ENCODE data around the gene PURB. TPM values are rescaled to one million over a fixed set of nuclear protein-coding genes. Genes with fewer than 3 reads are reported as not detected.

The PURB gene
- total RNA-seq, 1 donor: 29.8 TPM

DNA sequence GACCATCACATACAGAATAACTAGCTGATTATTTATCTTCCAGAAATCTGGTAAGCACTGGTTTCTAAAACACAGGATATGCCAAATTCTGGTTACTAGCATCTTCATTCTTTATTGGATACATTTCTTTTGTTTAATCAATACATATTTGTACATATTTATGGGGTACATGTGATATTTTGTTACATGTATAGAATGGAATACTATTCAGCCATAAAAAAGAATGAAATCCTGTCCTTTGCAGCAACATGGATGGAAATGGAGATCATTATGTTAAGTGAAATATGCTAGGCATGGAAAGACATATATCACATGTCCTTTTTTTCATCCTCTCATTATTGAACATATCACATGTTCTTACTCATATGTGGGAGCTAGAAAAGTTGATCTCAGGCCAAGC lies 32.7 kb upstream of the PURB start:
- no peak for DNase-seq (ENCODE audit: low read depth)
- no peak overlapping the region for H3K4me3 ChIP-seq (ENCODE audit: low read depth, low read length)
- TF ChIP-seq, protein P1, sequence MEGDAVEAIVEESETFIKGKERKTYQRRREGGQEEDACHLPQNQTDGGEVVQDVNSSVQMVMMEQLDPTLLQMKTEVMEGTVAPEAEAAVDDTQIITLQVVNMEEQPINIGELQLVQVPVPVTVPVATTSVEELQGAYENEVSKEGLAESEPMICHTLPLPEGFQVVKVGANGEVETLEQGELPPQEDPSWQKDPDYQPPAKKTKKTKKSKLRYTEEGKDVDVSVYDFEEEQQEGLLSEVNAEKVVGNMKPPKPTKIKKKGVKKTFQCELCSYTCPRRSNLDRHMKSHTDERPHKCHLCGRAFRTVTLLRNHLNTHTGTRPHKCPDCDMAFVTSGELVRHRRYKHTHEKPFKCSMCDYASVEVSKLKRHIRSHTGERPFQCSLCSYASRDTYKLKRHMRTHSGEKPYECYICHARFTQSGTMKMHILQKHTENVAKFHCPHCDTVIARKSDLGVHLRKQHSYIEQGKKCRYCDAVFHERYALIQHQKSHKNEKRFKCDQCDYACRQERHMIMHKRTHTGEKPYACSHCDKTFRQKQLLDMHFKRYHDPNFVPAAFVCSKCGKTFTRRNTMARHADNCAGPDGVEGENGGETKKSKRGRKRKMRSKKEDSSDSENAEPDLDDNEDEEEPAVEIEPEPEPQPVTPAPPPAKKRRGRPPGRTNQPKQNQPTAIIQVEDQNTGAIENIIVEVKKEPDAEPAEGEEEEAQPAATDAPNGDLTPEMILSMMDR (IDR thresholded peaks at IDR 0.05; ENCODE audit: insufficient read depth, low read depth, low read length): no peak

DNA sequence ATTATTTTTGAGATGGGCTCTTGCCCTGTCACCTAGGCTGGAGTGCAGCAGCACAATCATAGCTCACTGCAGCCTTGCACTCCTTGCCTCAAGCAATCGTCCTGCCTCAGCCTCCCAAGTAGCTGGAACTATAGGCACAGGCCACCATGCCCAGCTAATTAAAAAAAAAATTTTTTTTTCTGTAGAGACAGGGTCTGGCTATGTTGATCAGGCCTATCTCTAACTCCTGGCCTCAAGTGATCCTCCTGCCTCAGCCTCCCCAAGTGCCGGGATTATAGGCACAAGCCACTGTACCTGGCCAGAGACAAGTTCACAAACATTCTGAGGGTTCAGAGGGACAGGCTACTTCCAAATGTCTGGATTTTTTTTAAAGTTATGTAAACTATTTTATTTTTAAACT lies 32.1 kb upstream of the PURB start:
- H3K4me3 ChIP-seq (ENCODE audit: low read depth, low read length): no peak overlapping the region
- TF ChIP-seq, protein P1 (IDR thresholded peaks at IDR 0.05; ENCODE audit: insufficient read depth, low read depth, low read length): no peak
- DNase-seq (ENCODE audit: low read depth): no peak

DNA sequence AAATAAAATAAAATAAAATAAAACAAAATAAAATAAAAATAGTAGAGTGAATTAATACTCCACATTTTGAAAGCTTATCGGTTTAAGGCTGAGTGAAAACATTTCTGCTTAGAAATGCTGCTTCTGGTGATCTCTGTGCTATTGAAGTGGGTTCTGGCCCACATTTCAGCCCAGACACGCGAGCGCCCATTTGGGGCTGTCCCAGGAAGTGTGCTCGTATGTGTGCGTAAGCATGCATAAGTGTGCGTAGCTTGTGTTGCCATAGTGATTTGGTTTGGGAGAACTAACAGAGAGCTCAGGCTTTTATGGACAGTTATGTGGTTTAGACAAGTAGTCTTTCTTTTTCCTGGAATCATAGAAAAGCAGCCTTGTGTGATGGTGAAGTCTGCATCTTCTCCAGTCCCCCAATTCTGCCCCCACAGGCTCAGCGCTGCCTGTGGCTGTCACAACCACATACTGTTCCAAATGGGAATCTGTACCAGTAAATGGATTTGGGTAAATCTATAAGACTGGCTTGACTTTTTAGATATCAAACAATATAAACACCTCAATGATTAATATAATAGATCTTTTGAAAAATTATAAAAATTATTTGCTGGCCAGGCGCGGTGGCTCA lies 29.8 kb upstream of the PURB start:
- TF ChIP-seq, protein P1 (IDR thresholded peaks at IDR 0.05; ENCODE audit: insufficient read depth, low read depth, low read length): no peak
- no peak for DNase-seq (ENCODE audit: low read depth)
- no peak overlapping the region for H3K4me3 ChIP-seq (ENCODE audit: low read depth, low read length)

DNA sequence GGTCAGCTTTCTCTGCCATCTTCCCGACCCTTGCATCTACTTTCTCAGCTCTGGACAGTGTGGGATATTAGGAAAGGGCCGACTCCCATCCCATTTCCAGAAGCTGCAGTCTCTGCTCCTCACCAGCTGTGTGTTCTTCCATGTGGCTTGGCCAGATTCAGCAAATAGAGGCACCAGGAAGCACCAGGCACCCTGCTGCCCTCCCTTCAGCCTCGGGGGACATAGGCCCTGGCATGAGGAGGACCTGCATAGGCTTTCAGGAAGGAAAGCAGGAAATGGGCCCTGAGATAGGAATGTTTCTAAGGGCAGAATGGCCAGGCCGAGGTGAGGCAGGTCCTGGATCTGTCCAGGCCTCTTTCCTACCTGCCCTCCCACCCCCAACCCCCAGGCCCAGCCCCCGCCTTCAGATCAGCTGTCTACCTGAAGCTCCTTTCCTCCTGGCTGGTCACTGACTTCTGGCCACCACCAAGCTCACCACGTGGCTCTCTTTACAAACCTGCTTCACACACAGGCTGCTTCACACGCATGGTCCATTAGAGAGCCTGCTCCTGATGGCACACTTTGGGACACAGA lies 27.5 kb upstream of the PURB start:
- TF ChIP-seq, protein P1 (IDR thresholded peaks at IDR 0.05; ENCODE audit: insufficient read depth, low read depth, low read length): no peak
- DNase-seq (ENCODE audit: low read depth): no peak
- no peak overlapping the region for H3K4me3 ChIP-seq (ENCODE audit: low read depth, low read length)

DNA sequence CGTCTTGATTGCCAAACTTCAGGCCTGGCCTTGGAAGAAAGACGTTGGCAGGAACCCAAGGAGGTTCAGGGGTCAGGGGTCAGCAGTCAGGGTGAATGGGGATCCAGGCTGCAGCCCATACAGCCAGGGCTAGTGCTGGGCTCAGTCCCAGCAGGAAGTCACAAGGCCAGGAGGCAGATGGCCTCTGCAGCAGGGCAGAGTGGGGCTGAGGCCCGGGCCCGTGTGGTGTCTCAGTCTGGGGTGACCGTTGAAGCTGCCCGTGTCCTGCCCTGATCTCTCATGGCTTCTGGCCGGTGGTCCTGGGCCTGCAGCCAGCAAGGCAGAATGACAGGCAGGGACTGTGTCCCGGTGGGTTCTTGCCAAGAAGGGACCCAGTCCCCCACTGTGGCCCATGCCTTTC lies 26.6 kb upstream of the PURB start:
- TF ChIP-seq, protein P1 (IDR thresholded peaks at IDR 0.05; ENCODE audit: insufficient read depth, low read depth, low read length): no peak
- H3K4me3 ChIP-seq (ENCODE audit: low read depth, low read length): no peak overlapping the region
- DNase-seq (ENCODE audit: low read depth): no peak

DNA sequence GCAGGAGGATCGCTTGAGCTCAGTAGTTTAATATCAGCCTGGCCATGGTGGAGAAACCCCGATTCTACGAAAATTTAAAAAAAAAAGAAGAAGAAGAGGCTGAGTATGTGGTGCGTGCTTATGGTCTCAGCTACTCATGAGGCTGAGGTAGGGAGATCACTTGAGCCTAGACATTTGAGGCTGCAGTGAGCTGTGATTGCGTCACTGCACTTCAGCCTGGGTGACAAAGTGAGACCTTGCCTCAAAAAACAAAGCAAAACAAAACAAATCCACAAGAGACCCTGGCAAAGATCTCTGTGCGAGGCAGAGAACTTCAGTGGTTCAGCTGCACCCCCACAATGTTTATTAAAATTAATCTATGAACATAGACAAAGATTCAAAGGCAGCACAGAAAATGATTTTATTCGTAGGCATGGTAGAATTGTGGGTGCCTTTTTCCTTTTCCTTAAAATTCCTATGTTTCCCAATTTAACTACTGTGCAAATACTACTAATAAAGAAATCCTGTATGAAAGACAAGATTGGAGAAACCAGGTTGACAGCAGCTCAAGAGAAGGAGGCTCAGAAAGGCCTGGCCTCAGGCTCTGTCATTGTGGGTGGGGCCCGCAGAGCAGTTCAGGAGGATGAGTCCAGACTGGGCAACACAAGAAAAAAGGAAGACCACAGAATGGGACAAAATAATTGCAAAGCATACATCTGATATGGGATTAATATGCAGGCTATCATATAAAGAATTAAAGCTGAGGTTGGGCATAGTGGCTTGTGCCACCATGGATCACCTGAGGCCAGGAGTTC lies 24.5 kb upstream of the PURB start:
- TF ChIP-seq, protein P1 (IDR thresholded peaks at IDR 0.05; ENCODE audit: insufficient read depth, low read depth, low read length): no peak
- H3K4me3 ChIP-seq (ENCODE audit: low read depth, low read length): no peak overlapping the region
- DNase-seq (ENCODE audit: low read depth): no peak

Data from fibroblast of villous mesenchyme (primary cell).